ENCODE results near the gene FGF12.

Gene FGF12

DNA sequence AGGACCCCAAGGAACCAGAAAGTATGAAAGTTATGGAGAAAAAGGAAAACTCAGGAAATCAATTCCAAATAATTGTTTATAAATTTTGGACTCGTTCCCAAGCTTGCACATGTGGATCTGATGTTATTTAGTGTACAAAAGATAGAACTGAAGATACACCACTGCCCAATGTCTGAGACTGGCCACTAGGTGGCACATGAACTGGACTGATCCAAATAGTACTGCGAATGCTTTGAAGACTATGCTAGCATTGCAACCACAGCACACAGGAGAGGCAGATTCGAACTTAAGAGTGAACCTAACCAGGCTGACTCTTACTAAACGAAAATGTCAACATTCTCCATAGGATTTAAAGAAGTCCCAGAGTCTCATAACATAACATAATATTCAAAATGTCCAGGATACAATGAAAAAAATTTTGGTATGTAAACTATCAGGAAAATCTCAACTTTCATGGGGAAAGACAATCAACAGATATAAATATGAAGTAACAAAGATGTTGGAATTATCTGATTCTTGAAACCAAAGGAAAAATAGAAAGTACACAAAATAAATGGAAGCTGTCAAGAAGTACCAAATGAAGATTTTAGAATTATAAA, 596.7 kb downstream of the FGF12 start:
- no peak for TF ChIP-seq SIN3A (IDR thresholded peaks at IDR 0.05; ENCODE audit: borderline replicate concordance, insufficient read depth, low read length)
- no peak for TF ChIP-seq POLR2AphosphoS5 (IDR thresholded peaks at IDR 0.05; ENCODE audit: low read depth, low read length)
- TF ChIP-seq FOXP2 (optimal IDR thresholded peaks at IDR 0.05; ENCODE audit: borderline replicate concordance, extremely low read depth, extremely low read length, insufficient read depth) = no peak
- TF ChIP-seq, protein P1, sequence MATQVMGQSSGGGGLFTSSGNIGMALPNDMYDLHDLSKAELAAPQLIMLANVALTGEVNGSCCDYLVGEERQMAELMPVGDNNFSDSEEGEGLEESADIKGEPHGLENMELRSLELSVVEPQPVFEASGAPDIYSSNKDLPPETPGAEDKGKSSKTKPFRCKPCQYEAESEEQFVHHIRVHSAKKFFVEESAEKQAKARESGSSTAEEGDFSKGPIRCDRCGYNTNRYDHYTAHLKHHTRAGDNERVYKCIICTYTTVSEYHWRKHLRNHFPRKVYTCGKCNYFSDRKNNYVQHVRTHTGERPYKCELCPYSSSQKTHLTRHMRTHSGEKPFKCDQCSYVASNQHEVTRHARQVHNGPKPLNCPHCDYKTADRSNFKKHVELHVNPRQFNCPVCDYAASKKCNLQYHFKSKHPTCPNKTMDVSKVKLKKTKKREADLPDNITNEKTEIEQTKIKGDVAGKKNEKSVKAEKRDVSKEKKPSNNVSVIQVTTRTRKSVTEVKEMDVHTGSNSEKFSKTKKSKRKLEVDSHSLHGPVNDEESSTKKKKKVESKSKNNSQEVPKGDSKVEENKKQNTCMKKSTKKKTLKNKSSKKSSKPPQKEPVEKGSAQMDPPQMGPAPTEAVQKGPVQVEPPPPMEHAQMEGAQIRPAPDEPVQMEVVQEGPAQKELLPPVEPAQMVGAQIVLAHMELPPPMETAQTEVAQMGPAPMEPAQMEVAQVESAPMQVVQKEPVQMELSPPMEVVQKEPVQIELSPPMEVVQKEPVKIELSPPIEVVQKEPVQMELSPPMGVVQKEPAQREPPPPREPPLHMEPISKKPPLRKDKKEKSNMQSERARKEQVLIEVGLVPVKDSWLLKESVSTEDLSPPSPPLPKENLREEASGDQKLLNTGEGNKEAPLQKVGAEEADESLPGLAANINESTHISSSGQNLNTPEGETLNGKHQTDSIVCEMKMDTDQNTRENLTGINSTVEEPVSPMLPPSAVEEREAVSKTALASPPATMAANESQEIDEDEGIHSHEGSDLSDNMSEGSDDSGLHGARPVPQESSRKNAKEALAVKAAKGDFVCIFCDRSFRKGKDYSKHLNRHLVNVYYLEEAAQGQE (IDR thresholded peaks at IDR 0.05; ENCODE audit: insufficient read depth in 1 of 2, low read depth in 2 of 2, low read length in 2 of 2) = no peak
- no peak for TF ChIP-seq TAF1 (IDR thresholded peaks at IDR 0.05; ENCODE audit: borderline replicate concordance, insufficient read depth, low read length)

DNA sequence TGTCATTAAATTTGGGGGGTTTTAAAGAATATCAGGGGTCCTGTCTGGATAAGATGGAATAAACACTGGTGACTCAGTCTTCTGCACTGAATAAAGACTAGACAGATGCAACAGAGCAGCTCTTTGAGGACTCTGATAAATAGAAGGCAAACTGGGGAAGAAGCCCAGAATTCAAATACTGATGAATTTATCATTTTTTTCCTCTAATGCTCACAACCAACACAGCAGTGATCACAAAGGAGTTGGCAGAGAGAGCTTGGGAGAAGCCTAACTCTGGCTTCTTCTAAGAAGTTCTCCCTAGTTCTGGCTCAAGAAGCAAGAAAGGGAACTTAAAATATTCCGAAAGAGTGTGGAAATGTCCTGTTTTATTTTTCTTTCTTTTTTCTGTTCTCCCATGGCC, 597.8 kb downstream of the FGF12 start:
- TF ChIP-seq SIN3A (IDR thresholded peaks at IDR 0.05; ENCODE audit: borderline replicate concordance, insufficient read depth, low read length) (no peak), TAF1 (IDR thresholded peaks at IDR 0.05; ENCODE audit: borderline replicate concordance, insufficient read depth, low read length) (no peak), FOXP2 (optimal IDR thresholded peaks at IDR 0.05; ENCODE audit: borderline replicate concordance, extremely low read depth, extremely low read length, insufficient read depth) (no peak), POLR2AphosphoS5 (IDR thresholded peaks at IDR 0.05; ENCODE audit: low read depth, low read length) (no peak)
- TF ChIP-seq, protein P1 (IDR thresholded peaks at IDR 0.05; ENCODE audit: insufficient read depth in 1 of 2, low read depth in 2 of 2, low read length in 2 of 2) = no peak

DNA sequence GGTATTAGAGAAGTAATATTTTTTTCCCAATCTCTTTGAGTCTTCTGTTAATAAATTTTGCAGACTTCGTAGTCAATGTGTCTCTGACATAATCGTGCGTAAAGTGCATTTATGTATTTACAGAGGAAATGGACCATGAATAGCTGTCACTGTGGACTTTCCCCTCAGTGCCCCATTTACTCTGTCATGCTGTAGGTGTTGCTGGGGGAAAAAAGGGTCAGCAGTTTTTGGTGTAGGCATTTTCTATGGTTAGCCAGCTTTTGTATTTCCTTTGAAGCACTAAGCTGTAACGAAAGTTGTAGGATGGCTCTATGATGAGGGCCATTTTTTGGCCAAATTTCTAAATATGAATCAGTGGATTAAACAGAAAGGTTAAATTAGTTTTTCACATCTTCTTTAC, 598.4 kb downstream of the FGF12 start:
- TF ChIP-seq FOXP2 (optimal IDR thresholded peaks at IDR 0.05; ENCODE audit: borderline replicate concordance, extremely low read depth, extremely low read length, insufficient read depth) (no peak), SIN3A (IDR thresholded peaks at IDR 0.05; ENCODE audit: borderline replicate concordance, insufficient read depth, low read length) (no peak), TAF1 (IDR thresholded peaks at IDR 0.05; ENCODE audit: borderline replicate concordance, insufficient read depth, low read length) (no peak), POLR2AphosphoS5 (IDR thresholded peaks at IDR 0.05; ENCODE audit: low read depth, low read length) (no peak)
- TF ChIP-seq, protein P1 (IDR thresholded peaks at IDR 0.05; ENCODE audit: insufficient read depth in 1 of 2, low read depth in 2 of 2, low read length in 2 of 2) = no peak

DNA sequence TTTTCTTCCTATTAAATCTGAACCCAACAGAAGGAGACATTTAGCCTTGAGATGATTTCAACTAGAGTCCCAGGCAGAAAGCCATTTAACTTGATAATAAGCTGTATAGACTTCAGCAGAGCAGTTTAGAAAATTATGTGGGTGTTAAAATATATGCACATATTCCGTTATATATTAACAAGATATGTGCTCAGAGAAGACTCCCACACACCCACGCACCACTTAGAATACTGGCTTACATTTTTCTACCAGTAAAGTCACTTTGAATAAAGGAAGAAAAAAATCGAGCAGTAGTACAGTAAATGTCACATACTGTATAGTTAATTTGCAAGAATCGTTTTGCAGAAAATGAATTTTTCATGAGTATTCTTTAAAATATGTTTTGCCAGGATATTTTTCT, 599.3 kb downstream of the FGF12 start:
- TF ChIP-seq, protein P1 (IDR thresholded peaks at IDR 0.05; ENCODE audit: insufficient read depth in 1 of 2, low read depth in 2 of 2, low read length in 2 of 2) = no peak
- TF ChIP-seq TAF1 (IDR thresholded peaks at IDR 0.05; ENCODE audit: borderline replicate concordance, insufficient read depth, low read length) (no peak), SIN3A (IDR thresholded peaks at IDR 0.05; ENCODE audit: borderline replicate concordance, insufficient read depth, low read length) (no peak), FOXP2 (optimal IDR thresholded peaks at IDR 0.05; ENCODE audit: borderline replicate concordance, extremely low read depth, extremely low read length, insufficient read depth) (no peak), POLR2AphosphoS5 (IDR thresholded peaks at IDR 0.05; ENCODE audit: low read depth, low read length) (no peak)
